ENCODE measurements around the gene CNTN5. TPM values are rescaled to one million over a fixed set of nuclear protein-coding genes. Genes with fewer than 3 reads are reported as not detected.

Gene CNTN5
- total RNA-seq, 3 donors from 2014 or later, result 0.35 TPM; not detected in 2

- DNase-seq (no peak), ATAC-seq (no peak)
- TF ChIP-seq, protein P1, sequence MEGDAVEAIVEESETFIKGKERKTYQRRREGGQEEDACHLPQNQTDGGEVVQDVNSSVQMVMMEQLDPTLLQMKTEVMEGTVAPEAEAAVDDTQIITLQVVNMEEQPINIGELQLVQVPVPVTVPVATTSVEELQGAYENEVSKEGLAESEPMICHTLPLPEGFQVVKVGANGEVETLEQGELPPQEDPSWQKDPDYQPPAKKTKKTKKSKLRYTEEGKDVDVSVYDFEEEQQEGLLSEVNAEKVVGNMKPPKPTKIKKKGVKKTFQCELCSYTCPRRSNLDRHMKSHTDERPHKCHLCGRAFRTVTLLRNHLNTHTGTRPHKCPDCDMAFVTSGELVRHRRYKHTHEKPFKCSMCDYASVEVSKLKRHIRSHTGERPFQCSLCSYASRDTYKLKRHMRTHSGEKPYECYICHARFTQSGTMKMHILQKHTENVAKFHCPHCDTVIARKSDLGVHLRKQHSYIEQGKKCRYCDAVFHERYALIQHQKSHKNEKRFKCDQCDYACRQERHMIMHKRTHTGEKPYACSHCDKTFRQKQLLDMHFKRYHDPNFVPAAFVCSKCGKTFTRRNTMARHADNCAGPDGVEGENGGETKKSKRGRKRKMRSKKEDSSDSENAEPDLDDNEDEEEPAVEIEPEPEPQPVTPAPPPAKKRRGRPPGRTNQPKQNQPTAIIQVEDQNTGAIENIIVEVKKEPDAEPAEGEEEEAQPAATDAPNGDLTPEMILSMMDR (IDR thresholded peaks at IDR 0.05), result no peak
- no peak overlapping the region for H3K4me3 ChIP-seq
- intact Hi-C loops (cut with DNase I, micrococcal nuclease), result no loop called here
- H3K4me1 ChIP-seq (ENCODE audit: low read depth), result no peaks in the 10 kb centered on the region
- no peaks in the 10 kb centered on the region for H3K36me3 ChIP-seq (ENCODE audit: low read depth)
- no peaks in the 10 kb centered on the region for H3K9me3 ChIP-seq
Measured at GRCh38 chr11:99671808-99672409, 651.2 kb downstream of the CNTN5 start.

GRCh38 chr11:99676292-99676691 lies 655.5 kb downstream of the CNTN5 start:
- DNase-seq (no peak), ATAC-seq (no peak)
- TF ChIP-seq, protein P1 (IDR thresholded peaks at IDR 0.05), result no peak
- no peaks in the 10 kb centered on the region for H3K4me1 ChIP-seq (ENCODE audit: low read depth)
- H3K36me3 ChIP-seq (ENCODE audit: low read depth), result no peaks in the 10 kb centered on the region
- intact Hi-C loops (cut with DNase I, micrococcal nuclease), result no loop called here
- no peaks in the 10 kb centered on the region for H3K9me3 ChIP-seq
- H3K4me3 ChIP-seq, result no peak overlapping the region

- no peak for ATAC-seq
- H3K36me3 ChIP-seq (ENCODE audit: low read depth), result no peaks in the 10 kb centered on the region
- intact Hi-C loops (cut with DNase I, micrococcal nuclease), result no loop called here
- no peaks in the 10 kb centered on the region for H3K9me3 ChIP-seq
- TF ChIP-seq, protein P1 (IDR thresholded peaks at IDR 0.05), result no peak
- no peak for DNase-seq
- no peaks in the 10 kb centered on the region for H3K4me1 ChIP-seq (ENCODE audit: low read depth)
- no peak overlapping the region for H3K4me3 ChIP-seq
Measured at GRCh38 chr11:99682171-99682570, 661.4 kb downstream of the CNTN5 start.

- intact Hi-C loops (cut with DNase I, micrococcal nuclease), result no loop called here
- TF ChIP-seq, protein P1 (IDR thresholded peaks at IDR 0.05), result no peak
- no peak for DNase-seq
- no peaks in the 10 kb centered on the region for H3K4me1 ChIP-seq (ENCODE audit: low read depth)
- ATAC-seq, result no peak
- no peaks in the 10 kb centered on the region for H3K9me3 ChIP-seq
- no peaks in the 10 kb centered on the region for H3K36me3 ChIP-seq (ENCODE audit: low read depth)
- no peak overlapping the region for H3K4me3 ChIP-seq
Measured at GRCh38 chr11:99682646-99683045, 661.9 kb downstream of the CNTN5 start.

DNA sequence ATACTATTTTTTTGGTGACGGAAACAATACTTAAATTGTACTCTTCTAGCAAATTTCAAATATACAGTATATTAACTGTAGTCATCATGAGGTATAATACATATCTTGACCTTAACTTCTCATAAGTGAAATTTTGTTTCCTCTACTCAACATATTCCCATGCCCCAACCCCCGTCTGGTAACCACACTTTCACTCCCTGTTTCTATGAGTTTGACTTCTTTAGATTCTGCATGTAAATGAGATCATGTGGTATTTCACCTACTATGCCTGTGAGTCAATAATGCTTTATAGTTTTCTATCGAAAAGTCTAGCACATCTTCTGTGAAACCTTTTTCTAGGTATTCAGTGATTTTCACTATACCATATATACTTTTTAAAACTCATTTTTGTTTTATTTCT lies 663.2 kb downstream of the CNTN5 start:
- Histone ChIP-seq H3K36me3 (ENCODE audit: low read depth) (no peaks in the 10 kb centered on the region), H3K4me3 (no peak overlapping the region), H3K9me3 (no peaks in the 10 kb centered on the region), H3K4me1 (ENCODE audit: low read depth) (no peaks in the 10 kb centered on the region)
- TF ChIP-seq, protein P1 (IDR thresholded peaks at IDR 0.05), result no peak
- DNase-seq, result no peak
- no peak for ATAC-seq
- intact Hi-C loops (cut with DNase I, micrococcal nuclease), result no loop called here

DNA sequence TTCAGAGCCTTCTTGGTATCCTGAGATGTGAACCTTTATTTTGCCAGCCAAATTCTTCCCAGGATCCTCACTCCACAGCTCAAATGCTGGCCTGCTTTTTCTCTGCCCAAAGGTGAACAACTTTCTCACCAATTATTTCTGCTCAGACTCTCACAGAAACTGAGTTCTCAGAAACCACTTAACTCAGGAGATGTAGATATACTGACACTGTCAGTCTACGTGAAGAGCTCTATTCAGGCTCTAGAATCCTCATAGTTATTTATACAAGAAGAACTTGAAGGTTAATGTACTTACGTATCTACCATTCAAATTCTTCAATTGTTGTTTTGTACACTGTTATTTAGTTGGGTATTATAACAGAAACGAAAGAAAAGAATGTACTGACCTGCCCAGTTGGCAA lies 666.1 kb downstream of the CNTN5 start:
- Histone ChIP-seq H3K4me3 (no peak overlapping the region), H3K4me1 (ENCODE audit: low read depth) (no peaks in the 10 kb centered on the region), H3K36me3 (ENCODE audit: low read depth) (no peaks in the 10 kb centered on the region), H3K9me3 (peaks cover 4% of the 10 kb centered on the region)
- intact Hi-C loops (cut with DNase I, micrococcal nuclease), result no loop called here
- TF ChIP-seq, protein P1 (IDR thresholded peaks at IDR 0.05), result no peak
- ATAC-seq, result no peak
- DNase-seq, result no peak

Data from mucosa of descending colon (tissue), 3 donors.